Left colon (tissue), 2 donors: ENCODE results near the gene ANKIB1. TPM values are rescaled to one million over a fixed set of nuclear protein-coding genes. Genes with fewer than 3 reads are reported as not detected.
"Not testable (repeated sequence)": the region's sequence is repeated elsewhere in the genome, so short reads cannot be mapped to it uniquely, and the experiment has no call there.

Source experiments
- ATAC-seq: fragments of 200-7000 bp; cut with Tn5 transposase; one replicate; pipeline ENCODE4 v1.9.1; 2020; ENCODE audit warnings: mild to moderate bottlenecking, moderate library complexity
- DNase-seq, 2 donors: peaks; one replicate each; pipeline ENCODE4 v3.0.0-alpha.2; 2020
- intact Hi-C, 2 donors: fragments of 100-400 bp; cut with DNase I in 1 of 2; cut with micrococcal nuclease in 1 of 2; formaldehyde crosslinking; loops; one replicate each; pipeline versions ENCODE4 v1.11.2 to v1.14.0; 2022; cut with DNase I, micrococcal nuclease
- total RNA-seq, 2 donors: library from RNA; stranded (reverse); fragmentation: NEBNext Ultra II Directional; extraction: Animal tissue kit (Norgen Biotek cat#: 25700); gene quantifications; one replicate each; pipeline ENCODE4 v1.2.1, GENCODE V29; 2021
- donor health status: DM: no; HTN: no; CAD: no.
- donor health status: DM: yes; HTN: yes; CAD: no.

The ANKIB1 gene
- total RNA-seq, 2 donors from 2014 or later = 40.9 to 46.0 TPM

- ATAC-seq = no peak
These were observed 60.4 kb downstream of the ANKIB1 start for GRCh38 chr7:92306153-92306552.

DNA sequence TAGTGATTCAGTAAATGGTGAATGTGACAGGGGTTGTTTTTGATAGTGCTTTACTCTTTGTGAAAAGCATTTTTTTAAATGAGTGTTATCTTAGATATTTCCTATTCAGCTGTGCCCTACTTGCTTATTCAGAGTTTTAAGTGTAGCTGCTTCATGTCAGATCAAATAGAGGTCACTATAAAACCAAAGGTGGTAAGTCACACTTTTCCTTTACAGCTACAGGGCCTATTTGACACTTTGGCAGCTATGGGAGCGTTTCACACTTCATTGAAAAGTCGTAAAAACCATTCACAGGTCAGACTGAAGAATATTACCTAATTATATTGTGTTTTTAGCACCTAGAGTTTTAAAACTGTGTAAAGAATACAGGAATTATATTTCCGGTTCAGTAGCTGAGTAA is 67.3 kb downstream of the ANKIB1 start:
- no peak for ATAC-seq
- DNase-seq = no peak
- intact Hi-C loops = no loop called here

More at GRCh38 chr7:92306153-92306552, 60.4 kb downstream of the ANKIB1 start:
- intact Hi-C loops = no loop called here
- DNase-seq = no peak

- no peak for ATAC-seq
These were observed 73.5 kb downstream of the ANKIB1 start for GRCh38 chr7:92319243-92319642.

GRCh38 chr7:92325173-92325572 is 79.4 kb downstream of the ANKIB1 start:
- no peak for DNase-seq

More at GRCh38 chr7:92319243-92319642, 73.5 kb downstream of the ANKIB1 start:
- DNase-seq = no peak
- intact Hi-C loops = no loop called here

DNA sequence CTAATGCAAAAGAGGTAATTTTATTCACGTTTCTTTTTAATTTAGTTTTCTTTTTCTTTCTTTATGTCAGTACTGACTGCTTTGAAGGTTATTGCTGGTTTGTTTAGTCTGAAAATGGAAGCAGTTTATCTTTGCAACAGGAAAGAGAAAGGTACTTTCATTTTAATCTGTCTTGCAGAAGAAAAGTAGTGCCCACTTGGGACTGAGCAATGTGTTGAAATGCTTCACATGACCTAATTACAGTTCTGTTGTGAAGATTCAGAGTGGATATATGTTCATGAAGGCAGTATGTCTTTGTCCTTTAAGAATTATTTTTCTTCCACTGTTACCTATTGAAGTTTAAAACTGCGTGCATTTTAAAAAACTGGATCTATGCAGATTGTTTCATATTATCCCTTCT is 80.1 kb downstream of the ANKIB1 start:
- ATAC-seq (no peak), DNase-seq (no peak)
- intact Hi-C loops = no loop called here

More at GRCh38 chr7:92325173-92325572, 79.4 kb downstream of the ANKIB1 start:
- intact Hi-C loops = no loop called here
- ATAC-seq = no peak

DNA sequence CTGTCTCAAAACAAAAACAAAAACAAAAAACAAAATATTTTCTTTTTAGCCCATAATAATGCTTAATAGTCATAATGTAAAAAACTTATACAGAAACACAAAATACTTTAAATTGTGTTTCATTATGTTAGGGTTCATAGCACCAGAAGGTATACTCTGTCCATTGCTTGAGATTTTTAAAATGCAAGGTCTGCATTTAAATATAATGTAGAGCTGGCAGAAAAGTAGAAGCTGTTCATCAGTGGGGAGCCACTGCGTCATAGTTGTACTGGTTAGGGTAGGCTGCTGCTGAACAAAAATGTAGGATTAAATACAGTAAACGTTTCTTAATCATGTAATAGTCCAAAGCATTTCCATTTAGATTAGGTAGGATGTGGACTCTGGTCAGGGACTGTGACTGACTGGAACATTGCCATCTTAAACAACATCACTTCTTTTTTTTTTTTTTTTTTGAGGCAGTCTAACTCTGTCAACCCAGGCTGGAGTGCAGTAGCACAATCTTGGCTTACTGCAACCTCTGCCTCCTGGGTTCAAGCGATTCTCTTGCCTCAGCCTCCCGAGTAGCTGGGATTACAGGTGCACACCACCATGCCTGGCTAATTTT is 85.2 kb downstream of the ANKIB1 start:
- intact Hi-C loops = no loop called here
- ATAC-seq (peak; percentile 95), DNase-seq (no peak)

- intact Hi-C loops = no loop called here
- DNase-seq = no peak
- ATAC-seq = peak; percentile 79
These were observed 85.7 kb downstream of the ANKIB1 start for GRCh38 chr7:92331508-92331907.

GRCh38 chr7:92332782-92333181 is 87.0 kb downstream of the ANKIB1 start:
- intact Hi-C loops = no loop called here
- DNase-seq = no peak
- no peak for ATAC-seq

GRCh38 chr7:92333866-92334265 is 88.1 kb downstream of the ANKIB1 start:
- no peak for ATAC-seq
- intact Hi-C loops = no loop called here

GRCh38 chr7:92335574-92335973 is 89.8 kb downstream of the ANKIB1 start:
- intact Hi-C loops = no loop called here
- ATAC-seq = no peak
- DNase-seq = no peak

More at GRCh38 chr7:92333866-92334265, 88.1 kb downstream of the ANKIB1 start:
- no peak for DNase-seq

DNA sequence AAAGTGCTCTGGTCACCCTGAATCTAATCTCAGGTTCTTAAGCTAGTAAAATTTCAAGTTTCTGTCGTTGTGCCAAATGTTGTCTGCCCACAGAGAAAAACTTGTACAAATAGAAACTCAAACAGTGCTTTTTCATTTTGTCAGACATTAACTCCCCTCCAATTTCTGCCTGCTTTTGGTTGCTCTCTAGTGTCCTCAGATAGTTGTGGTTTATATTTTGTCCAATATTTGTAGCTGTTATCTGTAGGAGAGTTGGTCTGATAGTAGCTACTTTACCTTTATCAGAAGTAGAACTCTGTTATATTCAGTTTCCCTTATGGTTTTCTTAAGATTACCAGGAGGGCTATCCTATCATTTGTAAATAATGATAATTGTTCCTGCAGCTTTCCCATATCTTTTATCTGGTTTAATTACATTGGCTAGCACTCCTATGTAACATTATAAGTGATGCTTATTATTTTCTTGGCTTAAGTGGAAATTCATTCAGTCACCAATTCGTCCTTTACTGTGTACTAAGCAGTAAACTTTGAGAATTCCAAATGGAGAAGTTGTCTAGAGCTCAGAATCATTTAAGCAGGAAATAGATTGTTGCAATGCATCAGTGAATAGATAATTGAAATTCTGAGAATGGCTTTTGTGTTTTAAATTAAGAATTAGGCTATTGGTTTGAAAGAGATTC is 91.0 kb downstream of the ANKIB1 start:
- ATAC-seq (no peak), DNase-seq (no peak)
- intact Hi-C loops = no loop called here

GRCh38 chr7:92340016-92340415 is 94.2 kb downstream of the ANKIB1 start:
- intact Hi-C loops = no loop called here
- no peak for DNase-seq

DNA sequence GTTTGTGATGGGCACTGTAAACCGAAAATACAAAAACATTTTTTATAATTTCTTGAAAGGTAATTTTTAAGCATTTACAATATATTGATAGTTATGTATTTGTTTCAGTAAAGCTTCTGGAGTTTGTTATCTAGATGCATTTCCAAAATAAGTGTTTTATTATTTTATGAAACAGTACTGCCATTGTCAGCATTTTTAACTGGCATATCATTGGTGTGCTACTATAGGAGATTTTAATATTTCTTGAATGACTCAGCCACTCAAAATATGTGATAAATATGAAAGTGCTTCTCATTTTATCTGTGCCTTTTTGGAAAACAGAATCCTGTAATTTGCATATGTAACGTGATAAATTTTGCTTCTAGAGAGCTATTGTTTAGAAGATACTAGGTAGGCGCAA is 97.9 kb downstream of the ANKIB1 start:
- intact Hi-C loops = no loop called here
- DNase-seq (no peak), ATAC-seq (no peak)

More at GRCh38 chr7:92340016-92340415, 94.2 kb downstream of the ANKIB1 start:
- no peak for ATAC-seq

- DNase-seq = no peak
- intact Hi-C loops = no loop called here
- no peak for ATAC-seq
These were observed 106.2 kb downstream of the ANKIB1 start for GRCh38 chr7:92352009-92352408.

GRCh38 chr7:92354214-92354613 is 108.4 kb downstream of the ANKIB1 start:
- ATAC-seq = no peak

GRCh38 chr7:92356406-92356805 is 110.6 kb downstream of the ANKIB1 start:
- DNase-seq (no peak), ATAC-seq (no peak)
- intact Hi-C loops = no loop called here

More at GRCh38 chr7:92354214-92354613, 108.4 kb downstream of the ANKIB1 start:
- no peak for DNase-seq
- intact Hi-C loops = no loop called here

- DNase-seq = no peak
These were observed 111.5 kb downstream of the ANKIB1 start for GRCh38 chr7:92357260-92357659.

GRCh38 chr7:92359179-92359578 is 113.4 kb downstream of the ANKIB1 start:
- DNase-seq, intact Hi-C loops, ATAC-seq: not testable (repeated sequence)

More at GRCh38 chr7:92357260-92357659, 111.5 kb downstream of the ANKIB1 start:
- no peak for ATAC-seq
- intact Hi-C loops = no loop called here

- intact Hi-C loops = no loop called here
- ATAC-seq (no peak), DNase-seq (no peak)
These were observed 114.0 kb downstream of the ANKIB1 start for GRCh38 chr7:92359801-92360200.

- no peak for ATAC-seq
- no peak for DNase-seq
- intact Hi-C loops = no loop called here
These were observed 114.6 kb downstream of the ANKIB1 start for GRCh38 chr7:92360387-92360786.
